ENCODE measurements around the gene PLA2G15. TPM values are rescaled to one million over a fixed set of nuclear protein-coding genes. Genes with fewer than 3 reads are reported as not detected.

The PLA2G15 gene
- total and polyA plus RNA-seq, 2 of the 13 experiments (the other 11 are each of a cell fraction or from before 2014, with no cell fraction given) = 14.4 to 23.7 TPM

- TF ChIP-seq ZNF615 (CRISPR knock-in tag; IDR thresholded peaks at IDR 0.05; ENCODE audit: borderline replicate concordance) (peak; percentile 52; the same call in 1 of the 2 replicates), MXI1 (IDR thresholded peaks at IDR 0.05; ENCODE audit: borderline replicate concordance, low read depth, low read length) (peak; percentile 49; the same call in 1 of the 3 replicates), MYPOP (CRISPR knock-in tag; IDR thresholded peaks at IDR 0.05) (no peak; the same call in 1 of the 2 replicates), HDAC2 (CRISPR knock-in tag; IDR thresholded peaks at IDR 0.05) (peak; percentile 90), PHF8 (CRISPR knock-in tag; IDR thresholded peaks at IDR 0.05) (no peak; the same call in 1 of the 2 replicates), ZNF549 (CRISPR knock-in tag; IDR thresholded peaks at IDR 0.05) (no peak), FLYWCH1 (CRISPR knock-in tag; IDR thresholded peaks at IDR 0.05) (no peak), HINFP (CRISPR knock-in tag; IDR thresholded peaks at IDR 0.05; ENCODE audit: low read depth) (no peak), KMT2A (CRISPR knock-in tag; IDR thresholded peaks at IDR 0.05) (no peak; the same call in 1 of the 2 replicates), TRIM24 (CRISPR knock-in tag; IDR thresholded peaks at IDR 0.05) (no peak), PLSCR1 (CRISPR knock-in tag; IDR thresholded peaks at IDR 0.05; ENCODE audit: borderline replicate concordance) (no peak), FOXP4 (CRISPR knock-in tag; IDR thresholded peaks at IDR 0.05) (peak; percentile 77; the same call in 1 of the 2 replicates), PHF20 (CRISPR knock-in tag; IDR thresholded peaks at IDR 0.05) (no peak; the same call in 1 of the 2 replicates), MNT (IDR thresholded peaks at IDR 0.05) (0 out of 2 replicates have a peak, but pooled peaks have one; percentile 2), ZNF687 (CRISPR knock-in tag; IDR thresholded peaks at IDR 0.05) (peak; percentile 73), ZNF10 (CRISPR knock-in tag; IDR thresholded peaks at IDR 0.05; ENCODE audit: borderline replicate concordance, low read depth) (no peak)
Observed at GRCh38 chr16:68234188-68235107, 10.7 kb upstream of the PLA2G15 start (continued).

All from HepG2 (cell line).